HEK293T (cell line): Measurements from ENCODE around the gene MAP3K20.

Source experiments
- SP1 ChIP-seq: fragments of 450-650 bp; IDR thresholded peaks from 2 replicates; pipeline ENCODE4 v1.6.1; 2017
- TARDBP ChIP-seq: fragments of 450-650 bp; IDR thresholded peaks from 2 replicates; pipeline ENCODE4 v1.6.1; 2016
- ZNF384 ChIP-seq: fragments of 450-650 bp; IDR thresholded peaks from 2 replicates; pipeline ENCODE4 v1.6.1; 2016

- TF ChIP-seq TARDBP = no peak
- TF ChIP-seq SP1 = no peak
- TF ChIP-seq ZNF384 = no peak
Measured at GRCh38 chr2:173090276-173090877, 14.7 kb downstream of the MAP3K20 start.
